Liver (tissue), 9 donors: Measurements from ENCODE around the gene ZNF664. TPM values are rescaled to one million over a fixed set of nuclear protein-coding genes. Genes with fewer than 3 reads are reported as not detected.

Experiments
- DNase-seq: peaks from one replicate; pipeline ENCODE4 v3.0.0-alpha.2; 2017; ENCODE audit warnings: low spot score
- H3K27ac ChIP-seq, 2 donors: one replicate each; pipeline ENCODE4 v1.7.0; 2013; ENCODE audit warnings: inconsistent platforms in 2 of 2, low read length in 2 of 2, control low read depth in 1 of 2, low read depth in 1 of 2, mild to moderate bottlenecking in 1 of 2
- H3K27me3 ChIP-seq, 4 donors: one replicate each; pipeline versions ENCODE4 v1.6.1 to v1.7.0; 2013; ENCODE audit warnings: low read length in 3 of 4, inconsistent platforms in 1 of 4, mild to moderate bottlenecking in 1 of 4, moderate library complexity in 1 of 4; ENCODE audit not compliant: control insufficient read depth in 4 of 4, insufficient read depth in 4 of 4
- H3K36me3 ChIP-seq, 4 donors: one replicate each; pipeline versions ENCODE4 v1.6.1 to v1.7.0; 2013; ENCODE audit warnings: low read length in 3 of 4, mild to moderate bottlenecking in 3 of 4, low read depth in 1 of 4, moderate library complexity in 1 of 4; ENCODE audit not compliant: control insufficient read depth in 4 of 4, insufficient read depth in 3 of 4
- H3K4me1 ChIP-seq, 4 donors: one replicate each; pipeline versions ENCODE4 v1.6.1 to v1.7.0; 2013; ENCODE audit warnings: low read length in 3 of 4, mild to moderate bottlenecking in 3 of 4, moderate library complexity in 1 of 4; ENCODE audit not compliant: control insufficient read depth in 4 of 4, insufficient read depth in 4 of 4
- H3K4me3 ChIP-seq, 3 donors: one replicate each; pipeline versions ENCODE4 v1.6.1 to v1.7.0; 2013; ENCODE audit warnings: low read length in 3 of 3, control low read depth in 1 of 3, low read depth in 1 of 3, mild to moderate bottlenecking in 1 of 3
- H3K9ac ChIP-seq, 2 donors: one replicate each; pipeline ENCODE4 v1.7.0; 2013; ENCODE audit warnings: low read length in 2 of 2, mild to moderate bottlenecking in 2 of 2, moderate library complexity in 2 of 2, control low read depth in 1 of 2, low read depth in 1 of 2
- H3K9me3 ChIP-seq, 4 donors: one replicate each; pipeline versions ENCODE4 v1.6.1 to v1.7.0; 2013; ENCODE audit warnings: low read length in 3 of 4; ENCODE audit not compliant: control insufficient read depth in 4 of 4
- EGR1 ChIP-seq, 2 donors: IDR thresholded peaks; 2 replicates each; pipeline ENCODE4 v1.6.1; 2016 to 2018; ENCODE audit warnings: antibody characterized with exemption in 2 of 2, low read depth in 2 of 2
- FOXA1 ChIP-seq: IDR thresholded peaks from 2 replicates; pipeline ENCODE4 v1.6.1; 2016; ENCODE audit warnings: antibody characterized with exemption
- FOXA2 ChIP-seq: IDR thresholded peaks from 2 replicates; pipeline ENCODE4 v1.6.1; 2016; ENCODE audit warnings: antibody characterized with exemption
- GABPA ChIP-seq, 2 donors: IDR thresholded peaks in 1 of 2; conservative IDR thresholded peaks in 1 of 2; 2 replicates each; pipeline ENCODE4 v1.6.1; 2016; ENCODE audit warnings: antibody characterized with exemption in 2 of 2, mild to moderate bottlenecking in 1 of 2, moderate library complexity in 1 of 2
- HNF4A ChIP-seq, 2 donors: conservative IDR thresholded peaks; 2 replicates each; pipeline ENCODE4 v1.6.1; 2016; ENCODE audit warnings: antibody characterized with exemption in 2 of 2, mild to moderate bottlenecking in 2 of 2
- HNF4G ChIP-seq: IDR thresholded peaks from 2 replicates; pipeline ENCODE4 v1.6.1; 2016; ENCODE audit warnings: antibody characterized with exemption
- JUND ChIP-seq, 2 donors: IDR thresholded peaks; 2 replicates each; pipeline ENCODE4 v1.6.1; 2016; ENCODE audit warnings: antibody characterized with exemption in 2 of 2
- NR2F2 ChIP-seq: IDR thresholded peaks from 2 replicates; pipeline ENCODE4 v1.6.1; 2016; ENCODE audit warnings: antibody characterized with exemption
- RAD21 ChIP-seq, 2 donors: IDR thresholded peaks; 2 replicates each; pipeline ENCODE4 v1.6.1; 2016; ENCODE audit warnings: antibody characterized with exemption in 2 of 2, mild to moderate bottlenecking in 2 of 2
- RXRA ChIP-seq, 2 donors: IDR thresholded peaks; 2 replicates each; pipeline ENCODE4 v1.6.1; 2017 to 2018; ENCODE audit warnings: antibody characterized with exemption in 2 of 2, mild to moderate bottlenecking in 1 of 2
- SP1 ChIP-seq: IDR thresholded peaks from 2 replicates; pipeline ENCODE4 v1.6.1; 2018; ENCODE audit warnings: antibody characterized with exemption, mild to moderate bottlenecking
- TAF1 ChIP-seq: conservative IDR thresholded peaks from 2 replicates; pipeline ENCODE4 v1.6.1; 2016; ENCODE audit warnings: antibody characterized with exemption, mild to moderate bottlenecking
- YY1 ChIP-seq: IDR thresholded peaks from 2 replicates; pipeline ENCODE4 v1.6.1; 2016; ENCODE audit warnings: antibody characterized with exemption, mild to moderate bottlenecking
- WGBS: extraction: QIAGEN DNeasy Blood & Tissue Kit; methylation state at CpG from one replicate; pipeline ENCODE4 v1.1.7; 2013; 5-methylcytosine and 5-hydroxymethylcytosine counted together
- polyA plus RNA-seq, 2 donors: library from polyadenylated mRNA; stranded (reverse) in 1 of 2; unstranded in 1 of 2; fragments of 200-250 nt in 1 of 2; fragments of >200 nt in 1 of 2; fragmentation: Nextera tagmentation in 1 of 2; extraction: Ambion mirVana in 1 of 2; gene quantifications; one replicate each; pipeline versions ENCODE4 v1.2.1 to v1.2.3, GENCODE V29; 2013 to 2015
- total RNA-seq, 2 donors: library from RNA; depleted of rRNA; stranded (reverse); fragments of >200 nt; gene quantifications; one replicate each; pipeline ENCODE4 v1.2.3, GENCODE V29; 2014
- TF ChIP-seq, protein P1 (sequence below): IDR thresholded peaks from 2 replicates; pipeline ENCODE4 v1.6.1; 2016; ENCODE audit warnings: antibody characterized with exemption
- TF ChIP-seq, protein P2 (sequence below): IDR thresholded peaks from 2 replicates; pipeline ENCODE4 v1.6.1; 2016; ENCODE audit warnings: antibody characterized with exemption, mild to moderate bottlenecking
- TF ChIP-seq, protein P3 (sequence below): fragments of 150-350 bp; IDR thresholded peaks from 2 replicates; pipeline ENCODE4 v1.5.1; 2017; ENCODE audit warnings: improper control_type of control experiment, low read depth, low read length; ENCODE audit not compliant: missing input control
- TF ChIP-seq, protein P4 (sequence below): IDR thresholded peaks from 2 replicates; pipeline ENCODE4 v1.6.1; 2016; ENCODE audit warnings: antibody characterized with exemption
- TF ChIP-seq, protein P5 (sequence below): IDR thresholded peaks from 2 replicates; pipeline ENCODE4 v1.6.1; 2016; ENCODE audit warnings: antibody characterized with exemption
- donor health status: healthy.
- donor health status: healthy.
- donor health status: healthy.
- donor health status: healthy.
- donor health status: healthy.

The ZNF664 gene
- total and polyA plus RNA-seq, 4 donors: 7.2 to 40.3 (median 29.6) TPM

DNA sequence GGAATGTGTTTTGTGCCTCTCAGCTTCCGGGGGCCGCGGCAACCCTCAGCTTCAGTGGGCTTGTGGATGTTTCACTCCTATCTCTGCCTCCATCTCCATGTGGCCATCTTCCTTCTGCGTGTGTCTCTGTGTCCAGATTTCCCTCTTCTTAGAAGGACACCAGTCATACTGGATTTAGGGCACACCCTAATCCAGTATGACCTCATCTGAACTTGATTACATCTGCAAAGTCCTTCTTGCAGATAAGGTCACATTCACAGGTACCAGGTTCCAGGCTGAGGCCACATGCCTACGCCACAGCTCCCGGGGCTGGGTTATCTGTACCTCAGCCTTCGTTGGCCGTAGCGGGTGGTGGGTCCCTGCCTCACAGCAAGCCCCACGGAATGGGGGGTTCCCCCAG is 68.9 kb downstream of the ZNF664 start:
- Histone ChIP-seq H3K9me3 (peaks cover 0 to 7% (median 0%) of the 10 kb centered on the region in 4 donors), H3K27me3 (no peaks in the 10 kb centered on the region), H3K27ac (no peak overlapping the region), H3K9ac (no peak overlapping the region), H3K4me3 (no peak overlapping the region), H3K36me3 (no peaks in the 10 kb centered on the region), H3K4me1 (no peaks in the 10 kb centered on the region)
- 90% methylated on average over 10 of the region's 10 CpGs for WGBS
- DNase-seq: no peak
- TF ChIP-seq, protein P1, sequence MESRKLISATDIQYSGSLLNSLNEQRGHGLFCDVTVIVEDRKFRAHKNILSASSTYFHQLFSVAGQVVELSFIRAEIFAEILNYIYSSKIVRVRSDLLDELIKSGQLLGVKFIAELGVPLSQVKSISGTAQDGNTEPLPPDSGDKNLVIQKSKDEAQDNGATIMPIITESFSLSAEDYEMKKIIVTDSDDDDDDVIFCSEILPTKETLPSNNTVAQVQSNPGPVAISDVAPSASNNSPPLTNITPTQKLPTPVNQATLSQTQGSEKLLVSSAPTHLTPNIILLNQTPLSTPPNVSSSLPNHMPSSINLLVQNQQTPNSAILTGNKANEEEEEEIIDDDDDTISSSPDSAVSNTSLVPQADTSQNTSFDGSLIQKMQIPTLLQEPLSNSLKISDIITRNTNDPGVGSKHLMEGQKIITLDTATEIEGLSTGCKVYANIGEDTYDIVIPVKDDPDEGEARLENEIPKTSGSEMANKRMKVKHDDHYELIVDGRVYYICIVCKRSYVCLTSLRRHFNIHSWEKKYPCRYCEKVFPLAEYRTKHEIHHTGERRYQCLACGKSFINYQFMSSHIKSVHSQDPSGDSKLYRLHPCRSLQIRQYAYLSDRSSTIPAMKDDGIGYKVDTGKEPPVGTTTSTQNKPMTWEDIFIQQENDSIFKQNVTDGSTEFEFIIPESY: no peak
- no peak for TF ChIP-seq GABPA (IDR thresholded peaks at IDR 0.05 in 1 of 2, conservative IDR thresholded peaks at IDR 0.05 in 1 of 2)
- TF ChIP-seq, protein P2, sequence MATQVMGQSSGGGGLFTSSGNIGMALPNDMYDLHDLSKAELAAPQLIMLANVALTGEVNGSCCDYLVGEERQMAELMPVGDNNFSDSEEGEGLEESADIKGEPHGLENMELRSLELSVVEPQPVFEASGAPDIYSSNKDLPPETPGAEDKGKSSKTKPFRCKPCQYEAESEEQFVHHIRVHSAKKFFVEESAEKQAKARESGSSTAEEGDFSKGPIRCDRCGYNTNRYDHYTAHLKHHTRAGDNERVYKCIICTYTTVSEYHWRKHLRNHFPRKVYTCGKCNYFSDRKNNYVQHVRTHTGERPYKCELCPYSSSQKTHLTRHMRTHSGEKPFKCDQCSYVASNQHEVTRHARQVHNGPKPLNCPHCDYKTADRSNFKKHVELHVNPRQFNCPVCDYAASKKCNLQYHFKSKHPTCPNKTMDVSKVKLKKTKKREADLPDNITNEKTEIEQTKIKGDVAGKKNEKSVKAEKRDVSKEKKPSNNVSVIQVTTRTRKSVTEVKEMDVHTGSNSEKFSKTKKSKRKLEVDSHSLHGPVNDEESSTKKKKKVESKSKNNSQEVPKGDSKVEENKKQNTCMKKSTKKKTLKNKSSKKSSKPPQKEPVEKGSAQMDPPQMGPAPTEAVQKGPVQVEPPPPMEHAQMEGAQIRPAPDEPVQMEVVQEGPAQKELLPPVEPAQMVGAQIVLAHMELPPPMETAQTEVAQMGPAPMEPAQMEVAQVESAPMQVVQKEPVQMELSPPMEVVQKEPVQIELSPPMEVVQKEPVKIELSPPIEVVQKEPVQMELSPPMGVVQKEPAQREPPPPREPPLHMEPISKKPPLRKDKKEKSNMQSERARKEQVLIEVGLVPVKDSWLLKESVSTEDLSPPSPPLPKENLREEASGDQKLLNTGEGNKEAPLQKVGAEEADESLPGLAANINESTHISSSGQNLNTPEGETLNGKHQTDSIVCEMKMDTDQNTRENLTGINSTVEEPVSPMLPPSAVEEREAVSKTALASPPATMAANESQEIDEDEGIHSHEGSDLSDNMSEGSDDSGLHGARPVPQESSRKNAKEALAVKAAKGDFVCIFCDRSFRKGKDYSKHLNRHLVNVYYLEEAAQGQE: no peak
- no peak for TF ChIP-seq RXRA (IDR thresholded peaks at IDR 0.05)
- TF ChIP-seq, protein P3, sequence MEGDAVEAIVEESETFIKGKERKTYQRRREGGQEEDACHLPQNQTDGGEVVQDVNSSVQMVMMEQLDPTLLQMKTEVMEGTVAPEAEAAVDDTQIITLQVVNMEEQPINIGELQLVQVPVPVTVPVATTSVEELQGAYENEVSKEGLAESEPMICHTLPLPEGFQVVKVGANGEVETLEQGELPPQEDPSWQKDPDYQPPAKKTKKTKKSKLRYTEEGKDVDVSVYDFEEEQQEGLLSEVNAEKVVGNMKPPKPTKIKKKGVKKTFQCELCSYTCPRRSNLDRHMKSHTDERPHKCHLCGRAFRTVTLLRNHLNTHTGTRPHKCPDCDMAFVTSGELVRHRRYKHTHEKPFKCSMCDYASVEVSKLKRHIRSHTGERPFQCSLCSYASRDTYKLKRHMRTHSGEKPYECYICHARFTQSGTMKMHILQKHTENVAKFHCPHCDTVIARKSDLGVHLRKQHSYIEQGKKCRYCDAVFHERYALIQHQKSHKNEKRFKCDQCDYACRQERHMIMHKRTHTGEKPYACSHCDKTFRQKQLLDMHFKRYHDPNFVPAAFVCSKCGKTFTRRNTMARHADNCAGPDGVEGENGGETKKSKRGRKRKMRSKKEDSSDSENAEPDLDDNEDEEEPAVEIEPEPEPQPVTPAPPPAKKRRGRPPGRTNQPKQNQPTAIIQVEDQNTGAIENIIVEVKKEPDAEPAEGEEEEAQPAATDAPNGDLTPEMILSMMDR: no peak
- TF ChIP-seq HNF4A (conservative IDR thresholded peaks at IDR 0.05): no peak
- no peak for TF ChIP-seq SP1
- no peak for TF ChIP-seq YY1
- TF ChIP-seq RAD21 (IDR thresholded peaks at IDR 0.05): no peak
- TF ChIP-seq, protein P4, sequence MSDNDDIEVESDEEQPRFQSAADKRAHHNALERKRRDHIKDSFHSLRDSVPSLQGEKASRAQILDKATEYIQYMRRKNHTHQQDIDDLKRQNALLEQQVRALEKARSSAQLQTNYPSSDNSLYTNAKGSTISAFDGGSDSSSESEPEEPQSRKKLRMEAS: no peak
- TF ChIP-seq TAF1: no peak
- TF ChIP-seq FOXA1: no peak
- TF ChIP-seq EGR1 (IDR thresholded peaks at IDR 0.05; ENCODE audit: low read depth in 2 of 2): no peak
- TF ChIP-seq FOXA2: no peak
- TF ChIP-seq, protein P5, sequence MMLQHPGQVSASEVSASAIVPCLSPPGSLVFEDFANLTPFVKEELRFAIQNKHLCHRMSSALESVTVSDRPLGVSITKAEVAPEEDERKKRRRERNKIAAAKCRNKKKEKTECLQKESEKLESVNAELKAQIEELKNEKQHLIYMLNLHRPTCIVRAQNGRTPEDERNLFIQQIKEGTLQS: no peak
- TF ChIP-seq NR2F2: no peak
- TF ChIP-seq HNF4G: no peak
- no peak for TF ChIP-seq JUND (IDR thresholded peaks at IDR 0.05)
